Prostate gland (tissue), 2 donors: Measurements from ENCODE around the gene ACTRT2. TPM values are rescaled to one million over a fixed set of nuclear protein-coding genes. Genes with fewer than 3 reads are reported as not detected.

Experiments used
- DNase-seq: peaks from one replicate; pipeline ENCODE4 v3.0.0-alpha.2; 2019; ENCODE audit warnings: low spot score
- H3K27ac ChIP-seq, 2 donors: fragments of 200-600 bp; sonication (generic); 2 replicates each; pipeline ENCODE4 v1.5.1; 2017 to 2019
- H3K27me3 ChIP-seq: fragments of 200-600 bp; sonication (generic); replicated peaks from 2 replicates; pipeline ENCODE4 v1.5.1; 2019; ENCODE audit not compliant: insufficient read depth
- H3K36me3 ChIP-seq, 2 donors: fragments of 200-600 bp; sonication (generic); 1 replicate in 1 of 2; 2 replicates in 1 of 2; pipeline versions ENCODE4 v1.5.1 to v1.8.1; 2017 to 2019
- H3K4me1 ChIP-seq: fragments of 200-600 bp; sonication (generic); replicated peaks from 2 replicates; pipeline ENCODE4 v1.5.1; 2019
- H3K4me3 ChIP-seq, 2 donors: fragments of 200-600 bp; sonication (generic); 2 replicates each; pipeline ENCODE4 v1.5.1; 2017 to 2019
- H3K9me3 ChIP-seq: fragments of 200-600 bp; sonication (generic); 2 replicates; pipeline ENCODE4 v1.5.1; 2017
- CTCF ChIP-seq, 4 experiments: fragments of 200-600 bp in 2 of 4; fragments of 450-650 bp in 2 of 4; sonication (generic) in 2 of 4; IDR thresholded peaks; 1 replicate in 3 of 4; 2 replicates in 1 of 4; pipeline ENCODE4 v1.5.1; 2016 to 2019; ENCODE audit warnings: antibody characterized with exemption in 4 of 4, mild to moderate bottlenecking in 2 of 4, moderate library complexity in 2 of 4
- POLR2A ChIP-seq: fragments of 450-650 bp; IDR thresholded peaks from one replicate; pipeline ENCODE4 v1.6.1; 2016; ENCODE audit warnings: antibody characterized with exemption, mild to moderate bottlenecking
- POLR2AphosphoS5 ChIP-seq: sonication (generic); formaldehyde crosslinking; IDR thresholded peaks from one replicate; pipeline ENCODE4 v1.6.1; 2017; ENCODE audit warnings: antibody characterized with exemption
- WGBS: methylation state at CpG from one replicate; pipeline ENCODE4 v1.1.5; 2018; 5-methylcytosine and 5-hydroxymethylcytosine counted together
- intact Hi-C: fragments of 100-400 bp; cut with DNase I; formaldehyde crosslinking; loops from one replicate; pipeline ENCODE4 v1.14.2; 2022
- total RNA-seq, 2 donors: library from RNA; depleted of rRNA; stranded (reverse); fragments of >200 nt; gene quantifications; one replicate each; pipeline ENCODE4 v1.1.0, GENCODE V29; 2016

Gene ACTRT2
- total RNA-seq, 2 donors from 2014 or later, result 7.2 TPM; not detected in 1

GRCh38 chr1:3070309-3070643, 49.0 kb downstream of the ACTRT2 start:
- H3K27me3 ChIP-seq, result peaks cover 45% of the 10 kb centered on the region
- no peak for TF ChIP-seq POLR2AphosphoS5
- no peak for TF ChIP-seq CTCF (IDR thresholded peaks at IDR 0.05)
- no peak for TF ChIP-seq POLR2A
- intact Hi-C loops, result loop anchor here (10.0 kb wide), 1 partner anchor 155 kb away; no protein-coding TSS in a partner anchor
- no peak for DNase-seq
- H3K36me3 ChIP-seq, result no peaks in the 10 kb centered on the region
- peaks cover 12% of the 10 kb centered on the region for H3K4me1 ChIP-seq
- H3K9me3 ChIP-seq, result no peaks in the 10 kb centered on the region
- 0% methylated on average over 5 of the region's 57 CpGs for WGBS
- peak overlapping the region; percentile 61 to 69 for H3K4me3 ChIP-seq
- H3K27ac ChIP-seq, result no peak overlapping the region

GRCh38 chr1:3070644-3071564, 49.6 kb downstream of the ACTRT2 start:
- no peak for DNase-seq
- intact Hi-C loops, result loop anchor here (10.0 kb wide), 1 partner anchor 154 kb away; no protein-coding TSS in a partner anchor
- no peak for TF ChIP-seq POLR2AphosphoS5
- no peak for TF ChIP-seq POLR2A
- no peak for TF ChIP-seq CTCF (IDR thresholded peaks at IDR 0.05)
- Histone ChIP-seq H3K27ac (no peak overlapping the region), H3K36me3 (no peaks in the 10 kb centered on the region), H3K4me1 (peaks cover 12% of the 10 kb centered on the region), H3K4me3 (peak overlapping the region; percentile 61 to 69), H3K27me3 (peaks cover 43% of the 10 kb centered on the region), H3K9me3 (no peaks in the 10 kb centered on the region)
- 53% methylated on average over 65 of the region's 97 CpGs for WGBS

- Histone ChIP-seq H3K27ac (no peak overlapping the region), H3K4me1 (peaks cover 12% of the 10 kb centered on the region), H3K4me3 (no peak overlapping the region), H3K9me3 (no peaks in the 10 kb centered on the region), H3K27me3 (peaks cover 35% of the 10 kb centered on the region), H3K36me3 (no peaks in the 10 kb centered on the region)
- no peak for DNase-seq
- 79% methylated on average over 17 of the region's 17 CpGs for WGBS
- intact Hi-C loops, result loop anchor here (10.0 kb wide), 1 partner anchor 153 kb away; no protein-coding TSS in a partner anchor
- TF ChIP-seq CTCF (IDR thresholded peaks at IDR 0.05) (no peak), POLR2A (no peak), POLR2AphosphoS5 (no peak)
Measured at GRCh38 chr1:3071565-3072390, 50.5 kb downstream of the ACTRT2 start.

Other genes starting within 250 kb of the ACTRT2 start
- gene TTC34, start 219.8 kb upstream of the ACTRT2 start, total RNA-seq, result 1 to 10 TPM in 1 of 2 donors, under 1 TPM in 1; 0.32 to 1.2 TPM
- 1 to 10 TPM in 1 of 2 donors, under 1 TPM in 1; 0.23 to 6.5 TPM for gene PRDM16, start 47.7 kb downstream of the ACTRT2 start, total RNA-seq